ENCODE measurements around the gene GRB10.

Gene GRB10

GRCh38 chr7:50782375-50783208, at the start of gene GRB10:
GRB10 (minus strand) TSS chr7:50782896; CDS start chr7:50732322, 50,574 bp downstream.
- peak; percentile 18 for DNase-seq (ENCODE audit: low read depth)

GRCh38 chr7:50828801-50829200, 46.1 kb upstream of the GRB10 start:
- DNase-seq (ENCODE audit: low read depth): no peak

DNA sequence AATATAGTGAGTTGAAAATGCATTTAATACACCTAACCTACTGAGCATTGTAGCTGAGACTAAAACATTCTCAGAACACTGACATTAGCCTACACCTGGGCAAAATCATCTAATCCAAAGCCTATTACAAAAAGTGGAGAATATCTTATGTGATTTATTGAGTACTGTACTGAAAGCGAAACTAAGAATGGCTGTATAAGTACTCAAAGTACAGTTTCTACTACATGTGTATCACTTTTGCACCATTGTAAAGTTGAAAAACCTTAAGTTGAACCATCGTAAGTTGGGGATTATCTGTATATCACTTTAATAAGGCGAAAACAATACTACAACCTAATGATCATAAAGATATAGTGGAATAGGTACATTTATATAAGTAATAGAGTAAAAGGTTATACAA, 45.4 kb upstream of the GRB10 start:
- no peak for DNase-seq (ENCODE audit: low read depth)

DNA sequence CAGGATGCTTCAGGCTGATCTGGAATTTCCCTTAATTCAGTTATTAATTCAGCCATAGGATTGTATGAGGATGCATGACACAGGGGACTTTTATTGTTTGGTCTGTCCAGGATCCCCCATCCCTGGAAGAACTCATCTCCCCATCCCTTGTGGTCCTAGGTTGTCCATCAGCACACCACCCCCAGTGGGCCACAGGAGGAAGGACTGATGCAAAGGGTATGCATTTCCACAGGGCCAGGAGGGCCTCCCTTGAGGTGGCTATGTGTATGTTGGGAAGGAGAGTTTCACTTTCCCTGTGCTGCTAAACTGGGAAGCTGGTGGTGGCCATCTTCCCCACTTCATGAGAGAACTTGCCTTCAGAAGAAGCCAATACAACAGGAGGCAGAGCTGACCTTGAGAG, 44.6 kb upstream of the GRB10 start:
- no peak for DNase-seq (ENCODE audit: low read depth)

- DNase-seq (ENCODE audit: low read depth): peak; percentile 82
These were observed 43.9 kb upstream of the GRB10 start for GRCh38 chr7:50826371-50827172.

DNA sequence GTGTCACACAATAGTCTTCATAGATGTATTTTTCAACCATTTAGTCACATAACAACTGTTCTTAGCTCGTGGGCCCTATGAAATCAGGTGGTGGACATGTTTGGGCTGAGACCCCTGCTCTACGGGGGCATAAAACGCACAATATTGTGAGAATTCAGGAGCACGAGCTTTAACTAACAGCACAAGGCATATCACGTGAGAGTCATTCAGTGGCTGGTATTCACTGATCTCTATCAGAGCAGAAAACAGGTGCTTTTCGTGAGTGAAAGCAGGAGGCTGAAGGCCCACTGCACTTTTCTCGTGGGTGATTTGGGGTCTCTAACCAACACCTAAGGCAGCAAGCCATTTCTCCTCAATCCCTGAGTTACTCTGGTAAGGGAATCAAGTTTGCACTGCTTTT, 42.8 kb upstream of the GRB10 start:
- DNase-seq (ENCODE audit: low read depth): no peak

DNA sequence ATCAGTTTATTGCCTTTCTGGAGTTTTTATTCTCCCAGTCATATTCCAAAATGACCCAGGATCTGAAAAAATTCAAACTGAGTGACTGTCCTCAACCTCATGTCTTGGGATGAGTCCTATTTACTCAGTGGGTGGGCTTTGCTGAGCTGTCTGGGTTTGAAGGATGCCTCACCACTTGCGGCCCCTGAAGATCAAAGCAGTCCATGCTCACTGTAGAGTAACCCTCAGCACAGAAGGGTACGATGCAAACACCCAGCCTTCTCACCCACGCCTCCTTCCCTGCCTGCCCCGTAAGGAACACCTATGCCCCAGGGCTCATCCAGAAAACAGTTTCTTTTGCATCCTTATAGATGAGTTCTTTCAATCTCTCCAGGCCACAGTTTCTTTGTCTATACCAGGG, 42.2 kb upstream of the GRB10 start:
- DNase-seq (ENCODE audit: low read depth): no peak

- no peak for DNase-seq (ENCODE audit: low read depth)
These were observed 40.0 kb upstream of the GRB10 start for GRCh38 chr7:50822706-50823105.

DNA sequence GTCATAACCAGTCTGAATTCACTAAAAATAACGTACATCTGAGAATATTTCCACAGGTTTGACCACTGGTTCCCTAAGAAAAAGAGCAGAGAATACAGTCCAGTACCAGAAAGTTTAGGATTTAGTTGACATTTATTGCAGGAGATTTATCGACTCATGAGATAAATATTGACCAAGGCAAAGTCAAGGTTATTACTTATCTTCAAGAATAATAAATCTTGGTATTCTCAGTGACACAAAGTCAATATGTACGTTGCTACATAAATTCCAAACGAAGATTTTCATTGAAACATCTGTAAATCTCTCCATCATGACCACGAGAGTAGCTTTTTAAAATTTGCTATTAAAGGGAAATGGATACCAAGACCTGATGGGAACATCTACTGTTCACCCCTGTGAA, 39.4 kb upstream of the GRB10 start:
- DNase-seq (ENCODE audit: low read depth): no peak

- no peak for DNase-seq (ENCODE audit: low read depth)
These were observed 38.8 kb upstream of the GRB10 start for GRCh38 chr7:50821457-50822008.

- DNase-seq (ENCODE audit: low read depth): no peak
These were observed 35.6 kb upstream of the GRB10 start for GRCh38 chr7:50818324-50818723.

DNA sequence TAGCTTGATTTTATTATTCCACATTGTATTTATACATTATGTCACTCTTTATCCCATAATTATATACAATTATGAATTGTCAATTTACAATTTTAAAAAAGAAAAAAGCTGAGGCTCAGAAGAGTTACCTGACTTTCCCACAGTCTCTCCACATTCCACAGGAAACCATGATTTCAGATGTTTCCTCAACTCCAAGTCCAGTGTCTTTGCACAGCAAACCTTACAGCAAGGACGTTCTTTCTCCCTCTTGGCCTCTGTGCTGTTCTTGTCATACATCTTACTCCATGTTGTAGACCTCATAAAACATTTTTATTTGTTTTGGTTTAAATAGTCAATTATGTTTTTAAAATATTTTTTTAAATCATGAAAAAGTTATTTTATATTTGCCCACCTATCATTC, 34.9 kb upstream of the GRB10 start:
- DNase-seq (ENCODE audit: low read depth): no peak

- no peak for DNase-seq (ENCODE audit: low read depth)
These were observed 32.4 kb upstream of the GRB10 start for GRCh38 chr7:50815138-50815537.

DNA sequence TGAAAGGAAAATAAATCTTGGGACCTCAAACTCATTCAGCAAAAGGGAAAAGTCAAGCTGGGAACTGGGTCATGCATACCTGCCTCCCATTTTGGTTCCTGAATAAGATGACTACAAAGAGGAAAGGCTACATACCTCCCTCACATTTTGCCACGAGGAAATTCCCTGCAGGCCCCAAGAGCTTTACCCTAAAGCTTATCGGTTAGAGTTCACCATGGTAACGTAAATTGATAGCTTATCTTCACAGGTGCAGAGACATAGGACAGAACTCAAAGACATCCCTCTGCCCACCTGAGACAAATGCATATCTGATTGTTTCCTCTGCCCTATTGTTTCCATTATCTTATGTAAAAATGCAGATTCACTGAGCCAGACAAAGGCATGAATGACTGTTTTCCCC, 31.5 kb upstream of the GRB10 start:
- no peak for DNase-seq (ENCODE audit: low read depth)

DNA sequence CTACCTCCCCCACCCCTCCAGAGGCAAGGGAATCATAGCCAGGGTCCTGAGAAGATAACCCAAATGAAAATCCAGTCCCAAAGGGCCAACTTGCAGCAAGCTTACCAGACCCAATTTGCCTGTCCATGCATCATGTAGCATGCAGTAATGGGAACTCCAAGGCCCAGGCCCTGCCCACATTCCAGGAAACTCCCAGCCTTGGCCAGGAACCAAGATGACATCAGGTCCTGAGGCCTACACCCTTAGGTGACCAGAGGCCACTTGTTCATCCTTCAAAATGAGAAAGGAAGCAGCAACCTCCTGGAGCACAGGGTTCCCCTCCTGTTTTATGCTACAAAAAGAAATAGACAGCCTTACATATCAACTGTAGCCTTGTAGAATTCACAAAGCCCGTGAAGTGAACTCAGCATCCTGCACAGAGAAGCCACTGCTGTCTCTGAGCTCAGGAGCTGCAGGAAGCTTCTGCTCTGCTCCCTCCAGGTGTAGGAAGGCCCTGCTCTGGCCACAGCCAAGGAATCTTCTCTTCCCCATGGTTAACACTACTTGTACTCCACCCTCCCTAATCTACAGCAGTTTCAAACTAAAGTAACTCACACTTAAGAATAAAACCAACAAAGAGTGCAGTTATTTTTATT, 30.3 kb upstream of the GRB10 start:
- DNase-seq (ENCODE audit: low read depth): peak; percentile 71

DNA sequence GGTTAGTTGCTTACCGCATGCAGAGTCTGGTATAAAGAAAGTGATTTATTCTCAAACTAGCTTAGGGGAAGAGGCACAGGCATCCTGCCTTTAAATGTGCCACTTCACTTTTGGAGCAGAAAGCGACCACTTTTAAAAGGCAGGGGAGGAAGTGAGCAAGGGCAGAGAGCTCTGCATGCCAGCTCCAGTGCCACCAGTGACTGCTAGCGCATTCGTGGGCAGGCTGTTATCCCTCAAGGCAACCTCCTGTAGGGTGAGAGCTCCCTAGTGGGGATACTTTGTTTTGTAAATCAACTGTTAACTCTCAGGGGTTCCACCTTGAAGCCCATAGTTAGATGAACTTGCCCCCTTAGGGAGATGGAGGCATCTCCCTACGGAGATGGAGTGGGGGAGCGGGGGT, 29.4 kb upstream of the GRB10 start:
- DNase-seq (ENCODE audit: low read depth): no peak

- DNase-seq (ENCODE audit: low read depth): no peak
These were observed 25.7 kb upstream of the GRB10 start for GRCh38 chr7:50808282-50808888.

DNA sequence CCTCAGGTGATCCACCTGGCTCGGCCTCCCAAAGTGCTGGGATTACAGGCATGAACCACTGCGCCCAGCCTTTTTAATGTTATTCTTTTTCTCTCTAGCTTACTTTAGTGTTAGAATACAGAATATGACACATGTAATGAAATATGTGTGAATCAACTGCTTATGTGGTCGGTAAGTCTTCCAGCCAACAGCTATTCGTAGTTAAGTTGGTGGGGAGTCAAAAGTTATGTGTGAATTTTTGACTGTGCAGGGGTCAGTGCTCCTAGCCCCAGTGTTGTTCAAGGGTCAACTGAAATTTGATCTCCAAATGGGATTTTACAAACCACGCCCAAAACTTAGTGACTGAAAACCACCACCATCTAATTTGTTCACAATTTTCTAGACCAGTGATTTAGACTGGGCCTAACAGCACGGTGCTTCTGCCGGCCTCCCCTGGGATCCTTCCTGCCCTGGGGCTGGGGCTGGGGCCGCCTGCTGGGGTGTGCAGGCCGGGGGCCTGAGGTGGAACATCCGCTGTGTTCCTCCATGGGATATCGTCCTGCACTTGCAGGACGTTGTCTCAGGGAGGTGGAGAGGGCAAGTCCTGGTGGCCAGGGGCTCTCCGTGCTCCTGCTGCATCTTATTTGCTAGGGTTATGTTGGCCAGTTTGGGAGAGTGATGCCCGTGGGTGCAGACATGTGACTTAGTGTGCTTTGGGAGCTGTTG, 24.5 kb upstream of the GRB10 start:
- peak; percentile 17 for DNase-seq (ENCODE audit: low read depth)

DNA sequence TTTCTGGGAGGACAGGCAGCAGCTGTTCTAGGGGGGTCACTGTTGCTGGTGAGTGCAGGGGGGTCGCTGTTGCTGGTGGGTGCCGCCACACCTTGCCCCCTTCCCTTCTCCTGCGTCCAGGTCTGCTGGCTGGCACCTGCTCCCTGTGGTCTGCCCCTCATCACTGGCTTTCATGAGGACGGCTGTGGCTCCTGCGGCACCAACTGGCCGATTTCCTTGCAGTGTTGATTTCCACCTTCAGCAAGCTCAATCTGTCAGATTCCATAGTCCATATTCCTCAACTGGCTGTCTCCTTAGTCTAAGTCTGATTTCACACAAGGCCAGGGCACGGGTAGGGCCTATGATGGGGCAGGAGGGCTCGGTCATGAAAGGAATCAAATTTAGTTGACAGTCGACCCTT, 23.4 kb upstream of the GRB10 start:
- DNase-seq (ENCODE audit: low read depth): no peak

- no peak for DNase-seq (ENCODE audit: low read depth)
These were observed 22.9 kb upstream of the GRB10 start for GRCh38 chr7:50805447-50806125.
